ENCODE measurements around the gene ANP32E.
"Not testable (repeated sequence)": the region's sequence is repeated elsewhere in the genome, so short reads cannot be mapped to it uniquely, and the experiment has no call there.

Gene ANP32E

GRCh38 chr1:150256554-150257341 lies 20.8 kb upstream of the ANP32E start:
- DNase-seq, result peak in 12 of 14 donors; percentile 20 to 84 (median 63)

GRCh38 chr1:150256198-150256553 lies 20.3 kb upstream of the ANP32E start:
- peak in 2 of 14 donors; percentile 40 to 46 for DNase-seq

GRCh38 chr1:150249936-150250335 lies 14.0 kb upstream of the ANP32E start:
- no peak for DNase-seq

GRCh38 chr1:150243003-150243402 lies 7.1 kb upstream of the ANP32E start:
- no peak for DNase-seq

GRCh38 chr1:150237746-150238145 lies 1.8 kb upstream of the ANP32E start:
- no peak for DNase-seq

GRCh38 chr1:150237176-150237575 lies 1.3 kb upstream of the ANP32E start:
- not testable (repeated sequence) for DNase-seq

GRCh38 chr1:150236614-150237100 lies 745 bp upstream of the ANP32E start:
- DNase-seq, result no peak

GRCh38 chr1:150235294-150235851 lies 539 bp downstream of the ANP32E start:
- DNase-seq, result peak in 3 of 14 donors; percentile 36 to 69 (median 48)

- peak in 13 of 14 donors; percentile 9 to 83 (median 66) for DNase-seq
Measured at GRCh38 chr1:150234566-150235293, 1.2 kb downstream of the ANP32E start.

GRCh38 chr1:150234309-150234565 lies 1.7 kb downstream of the ANP32E start:
- no peak for DNase-seq

- peak in 3 of 14 donors; percentile 4 to 45 (median 20) for DNase-seq
Measured at GRCh38 chr1:150233359-150234308, 2.3 kb downstream of the ANP32E start.

GRCh38 chr1:150232921-150233320 lies 3.0 kb downstream of the ANP32E start:
- not testable (repeated sequence) for DNase-seq

GRCh38 chr1:150228246-150228645 lies 7.7 kb downstream of the ANP32E start:
- not testable (repeated sequence) for DNase-seq

GRCh38 chr1:150227228-150227627 lies 8.7 kb downstream of the ANP32E start:
- no peak for DNase-seq

GRCh38 chr1:150226486-150226885 lies 9.4 kb downstream of the ANP32E start:
- no peak for DNase-seq

GRCh38 chr1:150225546-150225945 lies 10.4 kb downstream of the ANP32E start:
- no peak for DNase-seq

- no peak for DNase-seq
Measured at GRCh38 chr1:150224983-150225382, 10.9 kb downstream of the ANP32E start.

- peak in 1 of 14 donors; percentile 16 for DNase-seq
Measured at GRCh38 chr1:150221552-150221951, 14.4 kb downstream of the ANP32E start.

GRCh38 chr1:150215855-150216254 lies 20.1 kb downstream of the ANP32E start:
- DNase-seq, result not testable (repeated sequence)

- DNase-seq, result not testable (repeated sequence)
Measured at GRCh38 chr1:150214099-150214756, 21.7 kb downstream of the ANP32E start.

Data from C1 segment of cervical spinal cord (tissue), 14 donors.